ENCODE results near the gene DNAH9.

DNAH9 gene

GRCh38 chr17:11608396-11608795 is 10.1 kb downstream of the DNAH9 start:
- DNase-seq (ENCODE audit: extremely low read depth in 1 of 2, low read depth in 1 of 2), result no peak

- no peak for DNase-seq (ENCODE audit: extremely low read depth in 1 of 2, low read depth in 1 of 2)
These were observed 12.8 kb downstream of the DNAH9 start for GRCh38 chr17:11610999-11611566.

GRCh38 chr17:11612956-11613355 is 14.7 kb downstream of the DNAH9 start:
- no peak for DNase-seq (ENCODE audit: extremely low read depth in 1 of 2, low read depth in 1 of 2)

GRCh38 chr17:11618861-11619566 is 20.7 kb downstream of the DNAH9 start:
- no peak for DNase-seq (ENCODE audit: extremely low read depth in 1 of 2, low read depth in 1 of 2)

GRCh38 chr17:11622492-11622891 is 24.2 kb downstream of the DNAH9 start:
- no peak for DNase-seq (ENCODE audit: extremely low read depth in 1 of 2, low read depth in 1 of 2)

- DNase-seq (ENCODE audit: extremely low read depth in 1 of 2, low read depth in 1 of 2), result no peak
These were observed 26.7 kb downstream of the DNAH9 start for GRCh38 chr17:11624976-11625375.

- no peak for DNase-seq (ENCODE audit: extremely low read depth in 1 of 2, low read depth in 1 of 2)
These were observed 27.6 kb downstream of the DNAH9 start for GRCh38 chr17:11625878-11626277.

GRCh38 chr17:11627301-11627940 is 29.2 kb downstream of the DNAH9 start:
- no peak for DNase-seq (ENCODE audit: extremely low read depth in 1 of 2, low read depth in 1 of 2)

GRCh38 chr17:11628374-11628773 is 30.1 kb downstream of the DNAH9 start:
- DNase-seq (ENCODE audit: extremely low read depth in 1 of 2, low read depth in 1 of 2), result no peak

- no peak for DNase-seq (ENCODE audit: extremely low read depth in 1 of 2, low read depth in 1 of 2)
These were observed 30.6 kb downstream of the DNAH9 start for GRCh38 chr17:11628831-11629230.

- no peak for DNase-seq (ENCODE audit: extremely low read depth in 1 of 2, low read depth in 1 of 2)
These were observed 38.5 kb downstream of the DNAH9 start for GRCh38 chr17:11636771-11637170.

- DNase-seq (ENCODE audit: extremely low read depth in 1 of 2, low read depth in 1 of 2), result no peak
These were observed 39.5 kb downstream of the DNAH9 start for GRCh38 chr17:11637796-11638195.

- no peak for DNase-seq (ENCODE audit: extremely low read depth in 1 of 2, low read depth in 1 of 2)
These were observed 40.5 kb downstream of the DNAH9 start for GRCh38 chr17:11638700-11639265.

GRCh38 chr17:11639736-11640462 is 41.6 kb downstream of the DNAH9 start:
- no peak for DNase-seq (ENCODE audit: extremely low read depth in 1 of 2, low read depth in 1 of 2)

- DNase-seq (ENCODE audit: extremely low read depth in 1 of 2, low read depth in 1 of 2), result no peak
These were observed 42.2 kb downstream of the DNAH9 start for GRCh38 chr17:11640463-11640814.

GRCh38 chr17:11641521-11642275 is 43.4 kb downstream of the DNAH9 start:
- no peak for DNase-seq (ENCODE audit: extremely low read depth in 1 of 2, low read depth in 1 of 2)

- no peak for DNase-seq (ENCODE audit: extremely low read depth in 1 of 2, low read depth in 1 of 2)
These were observed 44.4 kb downstream of the DNAH9 start for GRCh38 chr17:11642655-11643054.

GRCh38 chr17:11643851-11644250 is 45.6 kb downstream of the DNAH9 start:
- no peak for DNase-seq (ENCODE audit: extremely low read depth in 1 of 2, low read depth in 1 of 2)

- no peak for DNase-seq (ENCODE audit: extremely low read depth in 1 of 2, low read depth in 1 of 2)
These were observed 46.3 kb downstream of the DNAH9 start for GRCh38 chr17:11644265-11645212.

GRCh38 chr17:11645426-11645825 is 47.2 kb downstream of the DNAH9 start:
- no peak for DNase-seq (ENCODE audit: extremely low read depth in 1 of 2, low read depth in 1 of 2)

Measured in activated CD8-positive, alpha-beta memory T cell treated with anti-CD3 and anti-CD28 coated beads for 1 hour (primary cell).